A673 (cell line): ENCODE measurements around the gene IFNL2. TPM values are rescaled to one million over a fixed set of nuclear protein-coding genes. Genes with fewer than 3 reads are reported as not detected.

ENCODE experiments used
- BruUV-seq: library from RNA; stranded (reverse); fragments of 400-500 nt; replicated peaks from 2 replicates; lab custom pipeline; 2021; lab: Mats Ljungman, UMichigan
- CTCF ChIA-PET: fragments of 300-600 bp; sonication (Branson Sonifier 250); formaldehyde crosslinking; loops from one replicate; lab custom pipeline; 2022; ENCODE audit warnings: antibody characterized with exemption; lab: Charles Lee
- POLR2A ChIA-PET: fragments of 300-600 bp; sonication (Branson Sonifier 250); formaldehyde crosslinking; loops from one replicate; lab custom pipeline; 2022; ENCODE audit warnings: antibody characterized with exemption; ENCODE audit not compliant: low non-redundant PET; lab: Charles Lee
- DNase-seq: peaks from one replicate; pipeline ENCODE4 v3.0.0-alpha.2; 2015; ENCODE audit warnings: low spot score
- H3K27ac ChIP-seq: fragments of 200-600 bp; sonication (generic); 2 replicates; pipeline ENCODE4 v1.5.1; 2016; ENCODE audit warnings: mixed run types, low read depth, mild to moderate bottlenecking, mixed read lengths, antibody characterized with exemption, low read length; ENCODE audit not compliant: poor library complexity, severe bottlenecking
- H3K27me3 ChIP-seq: fragments of 200-600 bp; sonication (generic); replicated peaks from 2 replicates; pipeline ENCODE4 v1.6.1; 2017; ENCODE audit warnings: mixed run types, low read depth, mild to moderate bottlenecking, mixed read lengths, antibody characterized with exemption, low read length; ENCODE audit not compliant: insufficient read depth, poor library complexity
- H3K36me3 ChIP-seq: fragments of 200-600 bp; sonication (generic); 2 replicates; pipeline ENCODE4 v1.6.1; 2016; ENCODE audit warnings: mixed run types, mild to moderate bottlenecking, mixed read lengths, antibody characterized with exemption, low read length; ENCODE audit not compliant: insufficient read depth, poor library complexity, severe bottlenecking
- H3K4me1 ChIP-seq: fragments of 200-600 bp; sonication (generic); 2 replicates; pipeline ENCODE4 v1.6.1; 2017; ENCODE audit warnings: mixed run types, mild to moderate bottlenecking, mixed read lengths, antibody characterized with exemption, low read length; ENCODE audit not compliant: insufficient read depth, poor library complexity, severe bottlenecking
- H3K4me3 ChIP-seq: fragments of 200-600 bp; sonication (generic); 2 replicates; pipeline ENCODE4 v1.5.1; 2016; ENCODE audit warnings: low read depth, mixed run types, mild to moderate bottlenecking, mixed read lengths, low read length; ENCODE audit not compliant: poor library complexity, severe bottlenecking
- H3K9me3 ChIP-seq: fragments of 200-600 bp; sonication (generic); 2 replicates; pipeline ENCODE4 v1.6.1; 2016; ENCODE audit warnings: mixed run types, low read depth, mild to moderate bottlenecking, mixed read lengths, antibody characterized with exemption, low read length; ENCODE audit not compliant: poor library complexity, severe bottlenecking
- CTCF ChIP-seq: fragments of 300-800, 200-600 bp; sonication (generic); conservative IDR thresholded peaks from 2 replicates; pipeline ENCODE4 v1.5.1; 2017; ENCODE audit warnings: low read depth, mild to moderate bottlenecking, antibody characterized with exemption, low read length, moderate library complexity, mixed read lengths
- EZH2 ChIP-seq: fragments of 200-600 bp; sonication (generic); IDR thresholded peaks from 2 replicates; pipeline ENCODE4 v1.6.1; 2017; ENCODE audit warnings: borderline replicate concordance, low read depth, mild to moderate bottlenecking, mixed read lengths, antibody characterized with exemption, low read length; ENCODE audit not compliant: poor library complexity, severe bottlenecking
- intact Hi-C: fragments of 100-400 bp; cut with micrococcal nuclease; formaldehyde crosslinking; loops from one replicate; pipeline ENCODE4 v1.10.0; 2022; ENCODE audit not compliant: unreplicated experiment
- total RNA-seq: library from RNA; stranded (reverse); gene quantifications from 2 replicates; pipeline ENCODE4 v1.2.3, GENCODE V29; 2021

Gene IFNL2
- total RNA-seq, 1 experiment from 2014 or later, result not detected

- BruUV-seq, result no TSS peak
- ChIA-PET CTCF (no interaction called here), POLR2A (no interaction called here)
- H3K4me1 ChIP-seq, result no peaks in the 10 kb centered on the region
- TF ChIP-seq CTCF, result no peak
- TF ChIP-seq EZH2, result no peak
- no peak for DNase-seq
- intact Hi-C loops, result no loop called here
- no peak overlapping the region for H3K27ac ChIP-seq
- H3K27me3 ChIP-seq, result peaks cover 12% of the 10 kb centered on the region
- no peaks in the 10 kb centered on the region for H3K36me3 ChIP-seq
- no peak overlapping the region for H3K4me3 ChIP-seq
- H3K9me3 ChIP-seq, result peaks cover 5% of the 10 kb centered on the region
These were observed 15.8 kb downstream of the IFNL2 start for GRCh38 chr19:39284032-39284431.

DNA sequence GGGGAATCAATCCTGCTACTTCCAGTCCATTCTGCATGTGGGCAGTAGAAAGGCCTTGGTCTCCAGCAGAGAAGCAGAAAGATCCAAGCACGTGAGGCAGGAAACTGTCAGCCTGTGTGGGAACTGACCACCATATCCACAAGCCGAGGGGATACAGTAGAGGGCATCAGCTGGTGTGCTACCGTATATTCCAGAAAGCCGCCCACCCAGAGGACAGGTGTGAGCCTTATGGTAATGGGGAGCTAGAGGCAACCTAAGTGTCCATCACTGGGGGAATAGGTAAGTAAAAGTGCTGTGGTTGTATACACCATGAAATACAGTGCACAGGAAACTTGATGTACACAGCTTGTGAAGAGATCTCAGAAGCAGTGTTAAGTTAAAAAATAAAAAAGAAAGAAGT lies 25.2 kb downstream of the IFNL2 start:
- POLR2A ChIA-PET, result no interaction called here
- CTCF ChIA-PET, result no interaction called here
- no peaks in the 10 kb centered on the region for H3K36me3 ChIP-seq
- no peak for DNase-seq
- no TSS peak for BruUV-seq
- H3K27ac ChIP-seq, result no peak overlapping the region
- intact Hi-C loops, result no loop called here
- H3K4me3 ChIP-seq, result no peak overlapping the region
- no peaks in the 10 kb centered on the region for H3K4me1 ChIP-seq
- TF ChIP-seq EZH2 (no peak), CTCF (no peak)
- H3K27me3 ChIP-seq, result peaks cover 22% of the 10 kb centered on the region
- no peaks in the 10 kb centered on the region for H3K9me3 ChIP-seq

DNA sequence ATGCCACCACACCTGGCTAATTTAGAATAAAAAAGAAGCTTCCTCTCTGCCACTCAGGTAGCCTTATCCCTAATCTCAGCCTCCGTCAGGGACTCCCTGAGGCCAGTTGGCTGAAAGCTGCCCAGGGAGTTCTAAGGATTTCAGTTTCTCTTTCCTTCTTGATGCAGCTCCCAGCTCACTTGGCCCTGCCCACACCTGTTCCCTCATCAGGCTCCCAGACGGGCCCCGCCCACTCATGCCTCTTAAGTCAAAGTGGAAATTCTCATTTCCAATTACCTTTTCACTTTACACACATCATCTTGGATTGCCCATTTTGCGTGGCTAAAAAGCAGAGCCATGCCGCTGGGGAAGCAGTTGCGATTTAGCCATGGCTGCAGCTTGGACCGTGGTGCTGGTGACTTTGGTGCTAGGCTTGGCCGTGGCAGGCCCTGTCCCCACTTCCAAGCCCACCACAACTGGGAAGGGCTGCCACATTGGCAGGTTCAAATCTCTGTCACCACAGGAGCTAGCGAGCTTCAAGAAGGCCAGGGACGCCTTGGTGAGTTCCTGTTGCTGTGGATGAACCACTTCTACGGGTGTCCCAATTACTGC lies 28.0 kb downstream of the IFNL2 start, which contains the start of gene IFNL1:
Gene IFNL1, plus strand, starts transcription at position 353 of the 591 bp plus-strand sequence. Its CDS starts 15 bp downstream, at position 368.
- TF ChIP-seq CTCF, result no peak
- TF ChIP-seq EZH2, result no peak
- CTCF ChIA-PET, result no interaction called here

More for the DNA sequence above, 28.0 kb downstream of the IFNL2 start, which contains the start of gene IFNL1:
- H3K9me3 ChIP-seq, result no peaks in the 10 kb centered on the region
- peaks cover 6% of the 10 kb centered on the region for H3K27me3 ChIP-seq
- H3K4me1 ChIP-seq, result no peaks in the 10 kb centered on the region
- POLR2A ChIA-PET, result no interaction called here
- no TSS peak for BruUV-seq
- DNase-seq, result no peak
- H3K4me3 ChIP-seq, result no peak within 1 kb of the TSS
- no peaks in the 10 kb centered on the region for H3K36me3 ChIP-seq
- intact Hi-C loops, result no loop called here
- H3K27ac ChIP-seq, result no peak within 1 kb of the TSS
